Esophagus (tissue), 2 donors: Measurements from ENCODE around the gene PSMD11. TPM values are rescaled to one million over a fixed set of nuclear protein-coding genes. Genes with fewer than 3 reads are reported as not detected.
"Not testable (repeated sequence)": the region's sequence is repeated elsewhere in the genome, so short reads cannot be mapped to it uniquely, and the experiment has no call there.

ENCODE experiments used
- H3K27ac ChIP-seq, 2 donors: one replicate each; pipeline ENCODE4 v1.5.1; 2013; ENCODE audit warnings: low read depth in 2 of 2, mild to moderate bottlenecking in 2 of 2, inconsistent platforms in 1 of 2, low read length in 1 of 2, moderate library complexity in 1 of 2
- H3K27me3 ChIP-seq, 2 donors: one replicate each; pipeline ENCODE4 v1.6.1; 2013; ENCODE audit warnings: low read length in 2 of 2, control low read depth in 1 of 2, mild to moderate bottlenecking in 1 of 2; ENCODE audit not compliant: insufficient read depth in 2 of 2, control insufficient read depth in 1 of 2
- H3K36me3 ChIP-seq, 2 donors: one replicate each; pipeline ENCODE4 v1.6.1; 2013; ENCODE audit warnings: low read length in 1 of 2; ENCODE audit not compliant: control insufficient read depth in 2 of 2, insufficient read depth in 2 of 2
- H3K4me1 ChIP-seq, 2 donors: one replicate each; pipeline ENCODE4 v1.6.1; 2013; ENCODE audit warnings: low read length in 1 of 2; ENCODE audit not compliant: control insufficient read depth in 2 of 2, insufficient read depth in 2 of 2
- H3K4me3 ChIP-seq, 2 donors: one replicate each; pipeline ENCODE4 v1.5.1; 2013; ENCODE audit warnings: low read length in 2 of 2, mild to moderate bottlenecking in 2 of 2, low read depth in 1 of 2, moderate library complexity in 1 of 2
- H3K9me3 ChIP-seq, 2 donors: one replicate each; pipeline ENCODE4 v1.6.1; 2013; ENCODE audit warnings: mild to moderate bottlenecking in 2 of 2, low read depth in 1 of 2, low read length in 1 of 2, moderate library complexity in 1 of 2; ENCODE audit not compliant: control insufficient read depth in 2 of 2, insufficient read depth in 1 of 2
- WGBS, 2 donors: extraction: QIAGEN DNeasy Blood & Tissue Kit; methylation state at CpG; one replicate each; pipeline ENCODE4 v1.1.7; 2013; 5-methylcytosine and 5-hydroxymethylcytosine counted together
- polyA plus RNA-seq, 2 donors: library from polyadenylated mRNA; stranded (reverse); fragments of 200-250 nt; gene quantifications; one replicate each; pipeline ENCODE4 v1.2.3, GENCODE V29; 2013
- donor health status: healthy with polysubstance abuse.
- donor health status: Bipolar disorder and iron deficiency.

PSMD11 gene
- polyA plus RNA-seq, 2 donors, result 45.8 to 55.0 TPM

GRCh38 chr17:32523017-32523680 is 78.8 kb downstream of the PSMD11 start:
- no peaks in the 10 kb centered on the region for H3K9me3 ChIP-seq
- H3K27me3 ChIP-seq, result no peaks in the 10 kb centered on the region
- WGBS, 2 donors, result 84 to 89% methylated on average over 11 of the region's 11 CpGs
- no peak overlapping the region for H3K27ac ChIP-seq
- H3K36me3 ChIP-seq, result peaks cover 0 to under 1% of the 10 kb centered on the region in 2 donors
- H3K4me1 ChIP-seq, result peaks cover 2 to 8% of the 10 kb centered on the region in 2 donors
- H3K4me3 ChIP-seq, result no peak overlapping the region

- no peaks in the 10 kb centered on the region for H3K27me3 ChIP-seq
- H3K9me3 ChIP-seq, result no peaks in the 10 kb centered on the region
- H3K4me3 ChIP-seq, result no peak overlapping the region
- 79 to 82% methylated on average over 12 of the region's 12 CpGs for WGBS, 2 donors
- peaks cover 0 to 7% of the 10 kb centered on the region in 2 donors for H3K36me3 ChIP-seq
- H3K27ac ChIP-seq, result no peak overlapping the region
- H3K4me1 ChIP-seq, result peaks cover 0 to 3% of the 10 kb centered on the region in 2 donors
Observed at GRCh38 chr17:32523827-32524552, 79.7 kb downstream of the PSMD11 start.

- not testable (repeated sequence) for H3K27me3 ChIP-seq, H3K27ac ChIP-seq, H3K4me1 ChIP-seq, H3K4me3 ChIP-seq, H3K9me3 ChIP-seq, H3K36me3 ChIP-seq
- WGBS, 2 donors, result 92 to 95% methylated on average over 6 of the region's 6 CpGs
Observed at GRCh38 chr17:32524553-32524880, 80.2 kb downstream of the PSMD11 start.

GRCh38 chr17:32525122-32525521 is 80.8 kb downstream of the PSMD11 start:
- Histone ChIP-seq H3K27me3 (no peaks in the 10 kb centered on the region), H3K9me3 (no peaks in the 10 kb centered on the region)

GRCh38 chr17:32527146-32527545 is 82.8 kb downstream of the PSMD11 start:
- peaks cover 0 to 7% of the 10 kb centered on the region in 2 donors for H3K36me3 ChIP-seq
- H3K4me3 ChIP-seq, result no peak overlapping the region
- no peaks in the 10 kb centered on the region for H3K9me3 ChIP-seq
- no peaks in the 10 kb centered on the region for H3K4me1 ChIP-seq
- H3K27me3 ChIP-seq, result no peaks in the 10 kb centered on the region
- WGBS, 2 donors, result 95 to 96% methylated on average over 4 of the region's 4 CpGs
- H3K27ac ChIP-seq, result no peak overlapping the region

More at GRCh38 chr17:32525122-32525521, 80.8 kb downstream of the PSMD11 start:
- 53 to 58% methylated on average over 4 of the region's 4 CpGs for WGBS, 2 donors
- Histone ChIP-seq H3K36me3 (peaks cover 0 to 7% of the 10 kb centered on the region in 2 donors), H3K4me3 (no peak overlapping the region), H3K4me1 (peaks cover 0 to 3% of the 10 kb centered on the region in 2 donors), H3K27ac (no peak overlapping the region)

GRCh38 chr17:32528825-32529224 is 84.5 kb downstream of the PSMD11 start:
- Histone ChIP-seq H3K4me1 (no peaks in the 10 kb centered on the region), H3K27ac (no peak overlapping the region), H3K36me3 (peaks cover 0 to 7% of the 10 kb centered on the region in 2 donors), H3K27me3 (no peaks in the 10 kb centered on the region), H3K9me3 (no peaks in the 10 kb centered on the region), H3K4me3 (no peak overlapping the region)
- WGBS, 2 donors, result 88 to 89% methylated on average over 7 of the region's 7 CpGs

- Histone ChIP-seq H3K36me3 (peaks cover 0 to 7% of the 10 kb centered on the region in 2 donors), H3K4me3 (no peak overlapping the region), H3K27ac (no peak overlapping the region), H3K27me3 (no peaks in the 10 kb centered on the region), H3K9me3 (no peaks in the 10 kb centered on the region), H3K4me1 (no peaks in the 10 kb centered on the region)
- WGBS, 2 donors, result 76 to 78% methylated on average over 10 of the region's 10 CpGs
Observed at GRCh38 chr17:32529604-32530003, 85.3 kb downstream of the PSMD11 start.

Other genes starting within 250 kb of the PSMD11 start
- under 1 TPM; 0.29 to 0.58 TPM for gene RHBDL3, start 178.7 kb upstream of the PSMD11 start, polyA plus RNA-seq
- gene C17orf75, start 102.3 kb upstream of the PSMD11 start, polyA plus RNA-seq, result 1 to 10 TPM; 7.3 to 9.3 TPM
- gene ZNF207, start 94.4 kb upstream of the PSMD11 start, polyA plus RNA-seq, result 100 to 1,000 TPM in 1 of 2 donors, 10 to 100 TPM in 1; 73.6 to 114 TPM
- gene CDK5R1, start 42.5 kb downstream of the PSMD11 start, polyA plus RNA-seq, result 1 to 10 TPM; 5.5 to 5.6 TPM